Measurements from ENCODE around the gene CLEC16A. TPM values are rescaled to one million over a fixed set of nuclear protein-coding genes. Genes with fewer than 3 reads are reported as not detected.

The CLEC16A gene
- total and polyA plus RNA-seq, 9 of the 15 experiments (the other 6 are each of a cell fraction or from before 2014, with no cell fraction given), result 1.00 to 22.3 (median 10.0) TPM

DNA sequence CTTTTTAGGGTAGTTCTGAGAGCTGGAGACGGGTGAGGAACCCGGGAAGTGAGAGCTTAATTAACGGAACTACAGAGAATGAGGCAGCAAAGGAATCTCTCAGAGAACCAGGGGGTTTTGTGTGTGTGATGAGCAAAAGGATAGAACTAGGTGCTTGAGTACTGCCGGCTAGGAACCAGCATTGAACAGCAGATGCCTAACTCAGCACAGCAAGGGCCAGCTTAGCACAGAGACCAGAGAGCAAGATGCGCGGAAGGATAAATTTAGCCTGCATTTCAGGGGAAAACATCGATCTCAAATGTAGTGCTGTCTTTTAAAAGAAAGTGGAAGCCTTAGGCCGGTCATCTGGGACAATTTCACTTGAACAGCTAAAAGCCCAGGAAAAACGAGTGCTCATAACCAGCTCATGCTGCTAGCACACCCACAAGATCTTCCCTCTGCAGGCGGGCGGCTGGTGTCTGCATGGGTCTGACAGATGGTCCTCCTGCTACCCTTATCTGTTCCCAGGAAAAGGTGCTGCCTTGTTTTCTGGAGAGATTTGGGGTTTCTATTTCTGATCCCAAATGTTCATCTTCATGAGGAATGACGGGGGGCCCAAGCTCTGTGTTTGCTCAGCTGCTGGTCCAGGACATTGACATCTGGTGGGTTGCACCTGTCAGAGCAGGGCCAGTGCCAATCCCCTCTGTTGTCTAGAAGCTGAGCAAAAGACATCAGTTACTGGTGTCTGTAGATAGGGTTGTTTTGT is 207.7 kb downstream of the CLEC16A start (continued):
- TF ChIP-seq FOS (IDR thresholded peaks at IDR 0.05; ENCODE audit: extremely low read depth, insufficient read length), result no peak
- 0 out of 4 replicates have a peak, but pooled peaks of 1 of the 2 experiments have one; percentile 18 for TF ChIP-seq KDM1A (IDR thresholded peaks at IDR 0.05)
- peak; percentile 19; the same call in 1 of the 2 replicates for TF ChIP-seq SOX6 (IDR thresholded peaks at IDR 0.05)
- TF ChIP-seq SMAD4 (CRISPR knock-in tag; conservative IDR thresholded peaks at IDR 0.05), result peak; percentile 55; the same call in 1 of the 2 replicates
- TF ChIP-seq TCF3 (CRISPR knock-in tag; IDR thresholded peaks at IDR 0.05), result peak; percentile 89
- TF ChIP-seq EZH2 (IDR thresholded peaks at IDR 0.05; ENCODE audit: borderline replicate concordance, low read depth, low read length), result no peak
- no peak for TF ChIP-seq ZNF197 (CRISPR knock-in tag; IDR thresholded peaks at IDR 0.05; ENCODE audit: low read depth)
- TF ChIP-seq EHMT2 (IDR thresholded peaks at IDR 0.05), result no peak
- TF ChIP-seq, protein P1, sequence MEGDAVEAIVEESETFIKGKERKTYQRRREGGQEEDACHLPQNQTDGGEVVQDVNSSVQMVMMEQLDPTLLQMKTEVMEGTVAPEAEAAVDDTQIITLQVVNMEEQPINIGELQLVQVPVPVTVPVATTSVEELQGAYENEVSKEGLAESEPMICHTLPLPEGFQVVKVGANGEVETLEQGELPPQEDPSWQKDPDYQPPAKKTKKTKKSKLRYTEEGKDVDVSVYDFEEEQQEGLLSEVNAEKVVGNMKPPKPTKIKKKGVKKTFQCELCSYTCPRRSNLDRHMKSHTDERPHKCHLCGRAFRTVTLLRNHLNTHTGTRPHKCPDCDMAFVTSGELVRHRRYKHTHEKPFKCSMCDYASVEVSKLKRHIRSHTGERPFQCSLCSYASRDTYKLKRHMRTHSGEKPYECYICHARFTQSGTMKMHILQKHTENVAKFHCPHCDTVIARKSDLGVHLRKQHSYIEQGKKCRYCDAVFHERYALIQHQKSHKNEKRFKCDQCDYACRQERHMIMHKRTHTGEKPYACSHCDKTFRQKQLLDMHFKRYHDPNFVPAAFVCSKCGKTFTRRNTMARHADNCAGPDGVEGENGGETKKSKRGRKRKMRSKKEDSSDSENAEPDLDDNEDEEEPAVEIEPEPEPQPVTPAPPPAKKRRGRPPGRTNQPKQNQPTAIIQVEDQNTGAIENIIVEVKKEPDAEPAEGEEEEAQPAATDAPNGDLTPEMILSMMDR (IDR thresholded peaks at IDR 0.05 in 2 of 3, conservative IDR thresholded peaks at IDR 0.05 in 1 of 3; ENCODE audit: insufficient read depth in 2 of 3, low read depth in 1 of 3, low read length in 3 of 3), result no peak
- peak; percentile 57; the same call in 1 of the 2 replicates for TF ChIP-seq KLF16 (IDR thresholded peaks at IDR 0.05)
- TF ChIP-seq, protein P2, sequence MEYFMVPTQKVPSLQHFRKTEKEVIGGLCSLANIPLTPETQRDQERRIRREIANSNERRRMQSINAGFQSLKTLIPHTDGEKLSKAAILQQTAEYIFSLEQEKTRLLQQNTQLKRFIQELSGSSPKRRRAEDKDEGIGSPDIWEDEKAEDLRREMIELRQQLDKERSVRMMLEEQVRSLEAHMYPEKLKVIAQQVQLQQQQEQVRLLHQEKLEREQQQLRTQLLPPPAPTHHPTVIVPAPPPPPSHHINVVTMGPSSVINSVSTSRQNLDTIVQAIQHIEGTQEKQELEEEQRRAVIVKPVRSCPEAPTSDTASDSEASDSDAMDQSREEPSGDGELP (CRISPR knock-in tag; IDR thresholded peaks at IDR 0.05; ENCODE audit: borderline replicate concordance), result peak; percentile 58; the same call in 1 of the 2 replicates
- TF ChIP-seq TRIM24 (IDR thresholded peaks at IDR 0.05), result peak in 1 of 2 experiments; percentile 40; a peak in 3 of 4 replicates
- TF ChIP-seq NFIC (IDR thresholded peaks at IDR 0.05), result peak; percentile 55; the same call in 1 of the 2 replicates
- TF ChIP-seq NCOR1 (IDR thresholded peaks at IDR 0.05), result peak; percentile 76
- TF ChIP-seq TEAD4 (IDR thresholded peaks at IDR 0.05; ENCODE audit: low read length), result peak; percentile 73
- no peak for TF ChIP-seq TEAD4 (CRISPR knock-in tag; IDR thresholded peaks at IDR 0.05; ENCODE audit: borderline replicate concordance)
- TF ChIP-seq SAP30 (IDR thresholded peaks at IDR 0.05; ENCODE audit: borderline replicate concordance, insufficient read depth, low read depth, low read length, poor library complexity, severe bottlenecking), result no peak
- TF ChIP-seq CTBP1 (IDR thresholded peaks at IDR 0.05; ENCODE audit: borderline replicate concordance), result peak; percentile 36; the same call in 1 of the 2 replicates

Measured in K562 (cell line).